HepG2 (cell line): ENCODE measurements around the gene FNIP2.

Source experiments
- ATF1 ChIP-seq: IDR thresholded peaks from 2 replicates; pipeline ENCODE4 v1.6.1; 2016; ENCODE audit warnings: mild to moderate bottlenecking, control low read depth
- FOXO4 ChIP-seq: sonication (generic); formaldehyde crosslinking; conservative IDR thresholded peaks from 2 replicates; pipeline ENCODE4 v1.8.1; 2023; ENCODE audit warnings: missing genetic modification reagents
- POLR2A ChIP-seq, 2 experiments: IDR thresholded peaks; 2 replicates each; pipeline ENCODE4 v1.6.1; 2011; ENCODE audit warnings: low read depth in 2 of 2, low read length in 2 of 2, mild to moderate bottlenecking in 1 of 2, moderate library complexity in 1 of 2; ENCODE audit not compliant: insufficient read depth in 1 of 2
- SMC3 ChIP-seq: IDR thresholded peaks from 2 replicates; pipeline ENCODE4 v1.6.1; 2011; ENCODE audit warnings: low read length, improper control_type of control experiment

DNA sequence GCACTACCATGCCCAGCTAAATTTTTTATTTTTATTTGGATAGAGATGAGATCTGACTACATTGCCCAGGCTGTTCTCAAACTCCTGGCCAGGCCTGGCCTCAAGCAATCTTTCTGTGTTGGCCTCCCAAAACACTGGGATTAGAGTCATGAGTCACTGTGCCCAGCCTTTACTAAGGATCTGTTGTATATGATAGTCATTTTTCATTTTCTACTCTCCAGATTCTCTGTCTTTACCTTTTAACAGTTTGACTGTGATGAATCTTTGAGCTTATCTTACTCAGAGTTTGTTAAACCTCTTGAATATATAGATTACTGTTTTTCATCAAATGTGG lies 161.8 kb downstream of the FNIP2 start:
- TF ChIP-seq SMC3, result no peak
- no peak for TF ChIP-seq POLR2A (IDR thresholded peaks at IDR 0.05; ENCODE audit: insufficient read depth in 1 of 2, low read depth in 2 of 2, low read length in 2 of 2)
- TF ChIP-seq ATF1 (CRISPR knock-in tag), result no peak
- TF ChIP-seq FOXO4 (CRISPR knock-in tag), result no peak
